T follicular helper cell (primary cell): ENCODE data around the gene PRB4.
"Not testable (repeated sequence)": the region's sequence is repeated elsewhere in the genome, so short reads cannot be mapped to it uniquely, and the experiment has no call there.

ENCODE experiments used
- DNase-seq: peaks from one replicate; pipeline ENCODE4 v3.0.0-alpha.2; 2020; ENCODE audit warnings: low read depth
- total RNA-seq, 2 experiments: gene quantifications; one replicate each; lab custom pipeline; 2026; lab: John Stamatoyannopoulos, UW

The PRB4 gene
- 0 reads per million in 2 experiments for total RNA-seq

DNA sequence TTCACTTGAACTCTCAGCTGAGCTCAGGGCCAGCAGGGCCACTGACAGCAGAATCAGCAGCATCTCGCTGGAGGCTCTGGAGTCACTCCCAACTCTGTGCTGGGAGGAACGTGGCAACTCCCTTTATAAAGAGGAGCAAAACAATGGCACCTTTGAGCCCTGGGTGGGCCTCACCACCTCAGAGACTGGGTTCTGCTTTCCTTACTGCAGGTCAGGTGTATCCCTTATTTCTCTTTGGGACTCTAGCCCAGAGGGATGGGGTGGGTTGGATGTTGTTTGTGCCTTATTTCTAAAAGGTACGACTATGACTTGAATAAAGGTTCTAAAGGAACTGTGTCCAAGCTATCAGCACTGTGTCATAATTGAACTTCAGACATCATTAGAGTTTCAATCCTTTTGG, at the start of gene PRB4:
PRB4 (minus strand) TSS at position 101 of the 400 bp plus-strand sequence; CDS start at position 63, 38 bp downstream.
- no peak for DNase-seq

- not testable (repeated sequence) for DNase-seq
Measured at GRCh38 chr12:11351736-11352135, 41.5 kb upstream of the PRB4 start.

DNA sequence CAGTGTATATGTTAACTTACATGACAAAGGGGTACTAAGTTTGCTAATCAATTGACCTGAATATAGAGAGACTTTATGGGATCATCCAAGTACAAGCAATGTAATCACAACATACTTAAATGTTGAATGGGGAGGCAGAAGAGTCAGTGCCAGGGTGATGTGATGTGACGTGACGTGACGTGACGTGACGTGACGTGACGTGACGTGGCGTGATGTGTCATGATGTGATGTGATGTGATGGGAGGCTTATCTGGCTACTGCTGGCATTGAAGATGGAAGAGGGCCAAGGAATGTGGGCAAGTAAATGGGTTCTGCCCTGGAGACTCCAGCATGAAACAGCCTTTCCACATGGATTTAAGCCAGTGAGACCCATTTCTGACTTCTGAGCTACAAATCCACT, 38.2 kb upstream of the PRB4 start:
- no peak for DNase-seq

- no peak for DNase-seq
Measured at GRCh38 chr12:11347810-11348209, 37.6 kb upstream of the PRB4 start.

GRCh38 chr12:11344500-11344899, 34.3 kb upstream of the PRB4 start:
- DNase-seq, result no peak

DNA sequence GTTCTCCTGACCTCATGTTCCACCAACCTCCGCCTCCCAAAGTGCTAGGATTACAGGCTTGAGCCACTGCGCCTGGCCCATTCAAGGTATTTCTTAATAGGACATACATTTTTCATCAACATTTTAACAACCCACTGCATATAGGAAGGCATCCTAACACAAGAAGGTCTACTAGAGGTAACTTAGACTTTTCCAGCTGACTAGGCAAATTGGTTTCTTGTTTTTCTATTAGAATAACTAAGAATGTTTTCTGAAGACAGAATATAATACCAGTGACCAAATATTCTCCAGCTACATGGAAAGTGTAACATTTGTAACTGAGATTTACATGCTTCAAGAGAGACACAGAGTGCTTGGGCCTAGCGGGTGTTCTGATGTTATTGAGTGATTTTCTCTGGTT, 14.2 kb upstream of the PRB4 start:
- DNase-seq, result no peak

DNA sequence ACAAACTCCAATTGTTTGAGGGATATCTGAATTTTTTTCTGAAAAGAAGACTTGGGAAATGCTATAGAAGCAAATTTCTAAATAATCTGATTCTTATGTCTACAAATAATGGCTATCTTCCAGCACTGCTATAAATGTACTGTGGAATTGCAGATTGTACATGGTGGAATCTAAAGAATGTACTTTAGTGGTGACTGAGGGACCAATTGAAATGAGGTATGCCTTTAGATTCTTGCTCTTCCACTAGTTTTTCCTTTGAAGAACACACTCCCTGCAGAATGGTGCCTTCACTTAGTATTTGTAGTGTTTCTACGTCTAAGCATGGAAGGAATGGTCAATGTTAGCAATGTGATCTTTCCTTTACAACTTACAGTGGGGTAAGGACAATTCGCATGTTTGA, 11.7 kb upstream of the PRB4 start:
- DNase-seq, result no peak

GRCh38 chr12:11307143-11307542, 3.1 kb downstream of the PRB4 start:
- no peak for DNase-seq

DNA sequence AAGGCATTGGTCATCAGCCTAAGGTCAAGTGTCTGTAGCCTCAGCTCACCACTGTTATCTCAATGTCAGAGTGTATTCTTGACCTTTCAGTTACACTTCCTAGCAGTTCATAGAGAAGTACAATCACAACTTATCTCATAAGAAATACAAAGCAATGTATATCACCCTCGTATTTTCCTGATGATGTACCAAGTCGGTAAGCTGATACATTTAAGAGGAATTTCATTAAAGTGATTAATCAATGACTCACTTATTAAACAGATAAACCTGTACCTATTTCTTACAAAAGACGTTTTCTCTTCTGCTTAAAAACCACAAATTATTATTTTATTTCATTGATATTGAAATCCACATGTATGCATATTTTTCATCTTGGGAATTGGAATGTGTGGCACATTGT, 36.8 kb downstream of the PRB4 start:
- no peak for DNase-seq

- DNase-seq, result no peak
Measured at GRCh38 chr12:11269607-11270006, 40.6 kb downstream of the PRB4 start, which contains the start of gene PRB3. PRB3 (minus strand) TSS chr12:11269707; CDS start chr12:11269669, 38 bp downstream.

DNA sequence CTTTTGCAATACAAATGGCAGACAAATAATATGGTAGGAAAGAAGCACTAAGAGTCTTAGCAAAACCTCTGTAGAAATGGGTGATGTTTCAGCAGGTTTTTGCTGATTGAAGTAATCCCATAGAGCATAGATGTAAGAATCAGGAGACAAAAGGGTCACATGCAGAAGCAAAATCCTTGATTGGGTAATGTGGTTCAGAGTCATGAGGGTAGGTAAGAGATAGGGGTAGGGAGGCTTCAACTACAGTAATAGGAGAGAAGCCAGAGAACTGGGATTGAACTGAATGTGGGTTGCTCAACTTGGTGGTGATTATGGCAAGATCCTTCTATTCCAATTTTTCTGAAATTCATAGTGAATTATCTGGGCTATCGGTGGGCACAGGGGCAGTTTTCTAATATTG, 45.7 kb downstream of the PRB4 start:
- DNase-seq, result no peak
